Tibial nerve (tissue), 4 donors: ENCODE measurements around the gene SCYGR1. TPM values are rescaled to one million over a fixed set of nuclear protein-coding genes. Genes with fewer than 3 reads are reported as not detected.

ENCODE experiments used
- DNase-seq, 2 donors: peaks; one replicate each; pipeline ENCODE4 v3.0.0-alpha.2; 2019; ENCODE audit warnings: low spot score in 2 of 2
- H3K27ac ChIP-seq, 4 donors: fragments of 200-600 bp; sonication (generic) in 3 of 4; one replicate each; pipeline ENCODE4 v1.5.1; 2017 to 2019; ENCODE audit warnings: mild to moderate bottlenecking in 1 of 4
- H3K27me3 ChIP-seq, 2 donors: fragments of 200-600 bp; sonication (generic) in 1 of 2; one replicate each; pipeline versions ENCODE4 v1.5.1 to v1.6.0; 2017 to 2019
- H3K36me3 ChIP-seq, 3 donors: fragments of 200-600 bp; sonication (generic); one replicate each; pipeline ENCODE4 v1.5.1; 2018 to 2019
- H3K4me1 ChIP-seq, 4 donors: fragments of 200-600 bp; sonication (generic) in 3 of 4; one replicate each; pipeline ENCODE4 v1.5.1; 2017 to 2019
- H3K4me3 ChIP-seq, 4 donors: fragments of 200-600 bp; sonication (generic) in 3 of 4; one replicate each; pipeline ENCODE4 v1.5.1; 2017 to 2019; ENCODE audit warnings: mild to moderate bottlenecking in 1 of 4, moderate library complexity in 1 of 4
- H3K9me3 ChIP-seq, 4 donors: fragments of 200-600 bp; sonication (generic) in 3 of 4; one replicate each; pipeline ENCODE4 v1.5.1; 2017 to 2019
- CTCF ChIP-seq, 5 experiments: fragments of 200-600 bp in 3 of 5; fragments of 450-650 bp in 2 of 5; sonication (generic) in 3 of 5; IDR thresholded peaks; one replicate each; pipeline ENCODE4 v1.5.1; 2016 to 2019; ENCODE audit warnings: antibody characterized with exemption in 5 of 5, mild to moderate bottlenecking in 3 of 5, moderate library complexity in 2 of 5
- EP300 ChIP-seq, 2 donors: sonication (generic); formaldehyde crosslinking; IDR thresholded peaks; one replicate each; pipeline ENCODE4 v1.6.1; 2017; ENCODE audit warnings: antibody characterized with exemption in 2 of 2, mild to moderate bottlenecking in 1 of 2
- POLR2A ChIP-seq, 2 donors: fragments of 450-650 bp; IDR thresholded peaks; one replicate each; pipeline ENCODE4 v1.6.1; 2017; ENCODE audit warnings: antibody characterized with exemption in 2 of 2, mild to moderate bottlenecking in 2 of 2, moderate library complexity in 2 of 2
- WGBS, 2 donors: methylation state at CpG; one replicate each; pipeline ENCODE4 v1.1.5; 2018; 5-methylcytosine and 5-hydroxymethylcytosine counted together
- total RNA-seq, 4 donors: library from RNA; depleted of rRNA; stranded (reverse); fragments of >200 nt; gene quantifications; one replicate each; pipeline ENCODE4 v1.1.0, GENCODE V29; 2016

The SCYGR1 gene
- total RNA-seq, 4 donors from 2014 or later, result not detected

GRCh38 chr2:227377467-227378351 lies 10.0 kb downstream of the SCYGR1 start:
- Histone ChIP-seq H3K9me3 (no peaks in the 10 kb centered on the region), H3K4me3 (no peak overlapping the region), H3K36me3 (no peaks in the 10 kb centered on the region), H3K4me1 (no peaks in the 10 kb centered on the region), H3K27me3 (no peaks in the 10 kb centered on the region), H3K27ac (no peak overlapping the region)
- 64 to 75% methylated on average over 8 of the region's 8 CpGs for WGBS, 2 donors
- DNase-seq, result no peak
- TF ChIP-seq EP300 (IDR thresholded peaks at IDR 0.05), result no peak
- TF ChIP-seq POLR2A (IDR thresholded peaks at IDR 0.05), result no peak
- TF ChIP-seq CTCF (IDR thresholded peaks at IDR 0.05), result no peak

- no peaks in the 10 kb centered on the region for H3K27me3 ChIP-seq
- H3K36me3 ChIP-seq, result no peaks in the 10 kb centered on the region
- no peak overlapping the region for H3K4me3 ChIP-seq
- TF ChIP-seq EP300 (IDR thresholded peaks at IDR 0.05), result no peak
- TF ChIP-seq CTCF (IDR thresholded peaks at IDR 0.05), result no peak
- no peak for TF ChIP-seq POLR2A (IDR thresholded peaks at IDR 0.05)
- H3K4me1 ChIP-seq, result no peaks in the 10 kb centered on the region
- 72 to 76% methylated on average over 9 of the region's 9 CpGs for WGBS, 2 donors
- no peak overlapping the region for H3K27ac ChIP-seq
- DNase-seq, result no peak
- H3K9me3 ChIP-seq, result no peaks in the 10 kb centered on the region
Measured at GRCh38 chr2:227376656-227377396, 10.9 kb downstream of the SCYGR1 start.

GRCh38 chr2:227374158-227374557 lies 13.6 kb downstream of the SCYGR1 start:
- H3K27me3 ChIP-seq, result no peaks in the 10 kb centered on the region
- no peaks in the 10 kb centered on the region for H3K9me3 ChIP-seq
- no peak for DNase-seq
- H3K36me3 ChIP-seq, result no peaks in the 10 kb centered on the region
- 28 to 56% methylated on average over 6 of the region's 6 CpGs for WGBS, 2 donors
- peak overlapping the region in 1 of 4 donors; percentile 9 for H3K27ac ChIP-seq
- no peak overlapping the region for H3K4me3 ChIP-seq
- TF ChIP-seq CTCF (IDR thresholded peaks at IDR 0.05), result no peak
- no peak for TF ChIP-seq POLR2A (IDR thresholded peaks at IDR 0.05)
- no peak for TF ChIP-seq EP300 (IDR thresholded peaks at IDR 0.05)
- H3K4me1 ChIP-seq, result no peaks in the 10 kb centered on the region

GRCh38 chr2:227373389-227373788 lies 14.4 kb downstream of the SCYGR1 start:
- no peak for TF ChIP-seq CTCF (IDR thresholded peaks at IDR 0.05)
- TF ChIP-seq EP300 (IDR thresholded peaks at IDR 0.05), result no peak
- TF ChIP-seq POLR2A (IDR thresholded peaks at IDR 0.05), result no peak
- Histone ChIP-seq H3K27me3 (no peaks in the 10 kb centered on the region), H3K4me1 (no peaks in the 10 kb centered on the region), H3K36me3 (no peaks in the 10 kb centered on the region), H3K9me3 (no peaks in the 10 kb centered on the region), H3K27ac (no peak overlapping the region), H3K4me3 (no peak overlapping the region)
- DNase-seq, result no peak
- WGBS, 2 donors, result 78 to 85% methylated on average over 10 of the region's 10 CpGs
